ENCODE data around the gene HLF. TPM values are rescaled to one million over a fixed set of nuclear protein-coding genes. Genes with fewer than 3 reads are reported as not detected.

The HLF gene
- total and polyA plus RNA-seq, 2 experiments from 2014 or later = 0.28 TPM; not detected in 1

DNA sequence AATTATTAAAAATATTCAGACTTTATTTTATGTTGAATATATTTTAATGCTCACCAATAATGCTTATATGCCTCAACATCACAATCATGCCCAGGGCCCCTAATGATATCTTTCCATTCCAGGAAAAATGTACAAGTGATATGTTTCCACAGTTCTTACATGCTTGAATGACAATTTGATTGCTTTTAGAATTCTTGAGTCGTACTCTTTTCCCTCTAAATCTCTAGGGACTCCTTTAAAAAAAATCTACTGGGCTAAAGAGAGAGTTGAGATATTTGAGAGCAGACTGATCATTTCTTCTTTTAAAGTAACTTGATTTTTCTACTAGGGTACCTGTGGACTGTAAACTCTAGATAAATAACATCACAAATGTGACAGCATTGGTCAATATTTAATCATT lies 18.2 kb upstream of the HLF start:
- no peaks in the 10 kb centered on the region for H3K9me3 Mint-ChIP-seq
- Histone ChIP-seq H3K4me2 (no peak overlapping the region), H3F3A (replicated peaks; ENCODE audit: low read depth) (no peaks in the 10 kb centered on the region), H3K27me3 (ENCODE audit: insufficient read depth) (no peaks in the 10 kb centered on the region), H3K4me3 (no peak overlapping the region), H3K79me2 (replicated peaks; ENCODE audit: insufficient read depth) (no peaks in the 10 kb centered on the region), H2AFZ (no peak overlapping the region), H3K27ac (ENCODE audit: low read depth) (no peak overlapping the region), H3K36me3 (ENCODE audit: insufficient read depth) (no peaks in the 10 kb centered on the region), H4K20me1 (replicated peaks; ENCODE audit: insufficient read depth) (no peaks in the 10 kb centered on the region), H3K9me2 (ENCODE audit: insufficient read depth) (peaks cover 5% of the 10 kb centered on the region; the same call in 1 of the 2 replicates), H3K4me1 (ENCODE audit: insufficient read depth) (peaks cover 8% of the 10 kb centered on the region)
- DNase-seq (ENCODE audit: low spot score) (no peak), ATAC-seq (no peak)
- H3K27ac Mint-ChIP-seq = no peak overlapping the region
- TF ChIP-seq JUNB (IDR thresholded peaks at IDR 0.05; ENCODE audit: unreplicated experiment) = no peak
- TF ChIP-seq EZH2phosphoT487 (IDR thresholded peaks at IDR 0.05; ENCODE audit: unreplicated experiment) = no peak
- TF ChIP-seq EZH2 (IDR thresholded peaks at IDR 0.05; ENCODE audit: low read depth, unreplicated experiment) = no peak
- TF ChIP-seq, protein P1, sequence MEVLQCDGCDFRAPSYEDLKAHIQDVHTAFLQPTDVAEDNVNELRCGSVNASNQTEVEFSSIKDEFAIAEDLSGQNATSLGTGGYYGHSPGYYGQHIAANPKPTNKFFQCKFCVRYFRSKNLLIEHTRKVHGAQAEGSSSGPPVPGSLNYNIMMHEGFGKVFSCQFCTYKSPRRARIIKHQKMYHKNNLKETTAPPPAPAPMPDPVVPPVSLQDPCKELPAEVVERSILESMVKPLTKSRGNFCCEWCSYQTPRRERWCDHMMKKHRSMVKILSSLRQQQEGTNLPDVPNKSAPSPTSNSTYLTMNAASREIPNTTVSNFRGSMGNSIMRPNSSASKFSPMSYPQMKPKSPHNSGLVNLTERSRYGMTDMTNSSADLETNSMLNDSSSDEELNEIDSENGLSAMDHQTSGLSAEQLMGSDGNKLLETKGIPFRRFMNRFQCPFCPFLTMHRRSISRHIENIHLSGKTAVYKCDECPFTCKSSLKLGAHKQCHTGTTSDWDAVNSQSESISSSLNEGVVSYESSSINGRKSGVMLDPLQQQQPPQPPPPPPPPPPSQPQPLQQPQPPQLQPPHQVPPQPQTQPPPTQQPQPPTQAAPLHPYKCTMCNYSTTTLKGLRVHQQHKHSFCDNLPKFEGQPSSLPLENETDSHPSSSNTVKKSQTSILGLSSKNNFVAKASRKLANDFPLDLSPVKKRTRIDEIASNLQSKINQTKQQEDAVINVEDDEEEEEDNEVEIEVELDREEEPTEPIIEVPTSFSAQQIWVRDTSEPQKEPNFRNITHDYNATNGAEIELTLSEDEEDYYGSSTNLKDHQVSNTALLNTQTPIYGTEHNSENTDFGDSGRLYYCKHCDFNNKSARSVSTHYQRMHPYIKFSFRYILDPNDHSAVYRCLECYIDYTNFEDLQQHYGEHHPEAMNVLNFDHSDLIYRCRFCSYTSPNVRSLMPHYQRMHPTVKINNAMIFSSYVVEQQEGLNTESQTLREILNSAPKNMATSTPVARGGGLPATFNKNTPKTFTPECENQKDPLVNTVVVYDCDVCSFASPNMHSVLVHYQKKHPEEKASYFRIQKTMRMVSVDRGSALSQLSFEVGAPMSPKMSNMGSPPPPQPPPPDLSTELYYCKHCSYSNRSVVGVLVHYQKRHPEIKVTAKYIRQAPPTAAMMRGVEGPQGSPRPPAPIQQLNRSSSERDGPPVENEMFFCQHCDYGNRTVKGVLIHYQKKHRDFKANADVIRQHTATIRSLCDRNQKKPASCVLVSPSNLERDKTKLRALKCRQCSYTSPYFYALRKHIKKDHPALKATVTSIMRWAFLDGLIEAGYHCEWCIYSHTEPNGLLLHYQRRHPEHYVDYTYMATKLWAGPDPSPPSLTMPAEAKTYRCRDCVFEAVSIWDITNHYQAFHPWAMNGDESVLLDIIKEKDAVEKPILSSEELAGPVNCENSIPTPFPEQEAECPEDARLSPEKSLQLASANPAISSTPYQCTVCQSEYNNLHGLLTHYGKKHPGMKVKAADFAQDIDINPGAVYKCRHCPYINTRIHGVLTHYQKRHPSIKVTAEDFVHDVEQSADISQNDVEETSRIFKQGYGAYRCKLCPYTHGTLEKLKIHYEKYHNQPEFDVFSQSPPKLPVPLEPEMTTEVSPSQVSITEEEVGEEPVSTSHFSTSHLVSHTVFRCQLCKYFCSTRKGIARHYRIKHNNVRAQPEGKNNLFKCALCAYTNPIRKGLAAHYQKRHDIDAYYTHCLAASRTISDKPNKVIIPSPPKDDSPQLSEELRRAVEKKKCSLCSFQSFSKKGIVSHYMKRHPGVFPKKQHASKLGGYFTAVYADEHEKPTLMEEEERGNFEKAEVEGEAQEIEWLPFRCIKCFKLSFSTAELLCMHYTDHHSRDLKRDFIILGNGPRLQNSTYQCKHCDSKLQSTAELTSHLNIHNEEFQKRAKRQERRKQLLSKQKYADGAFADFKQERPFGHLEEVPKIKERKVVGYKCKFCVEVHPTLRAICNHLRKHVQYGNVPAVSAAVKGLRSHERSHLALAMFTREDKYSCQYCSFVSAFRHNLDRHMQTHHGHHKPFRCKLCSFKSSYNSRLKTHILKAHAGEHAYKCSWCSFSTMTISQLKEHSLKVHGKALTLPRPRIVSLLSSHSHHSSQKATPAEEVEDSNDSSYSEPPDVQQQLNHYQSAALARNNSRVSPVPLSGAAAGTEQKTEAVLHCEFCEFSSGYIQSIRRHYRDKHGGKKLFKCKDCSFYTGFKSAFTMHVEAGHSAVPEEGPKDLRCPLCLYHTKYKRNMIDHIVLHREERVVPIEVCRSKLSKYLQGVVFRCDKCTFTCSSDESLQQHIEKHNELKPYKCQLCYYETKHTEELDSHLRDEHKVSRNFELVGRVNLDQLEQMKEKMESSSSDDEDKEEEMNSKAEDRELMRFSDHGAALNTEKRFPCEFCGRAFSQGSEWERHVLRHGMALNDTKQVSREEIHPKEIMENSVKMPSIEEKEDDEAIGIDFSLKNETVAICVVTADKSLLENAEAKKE (CRISPR knock-in tag; IDR thresholded peaks at IDR 0.05) = no peak
- TF ChIP-seq STAT1 (IDR thresholded peaks at IDR 0.05; ENCODE audit: unreplicated experiment) = no peak
- no peak for TF ChIP-seq ZNF331 (CRISPR knock-in tag; IDR thresholded peaks at IDR 0.05; ENCODE audit: low read depth)
- TF ChIP-seq, protein P2, sequence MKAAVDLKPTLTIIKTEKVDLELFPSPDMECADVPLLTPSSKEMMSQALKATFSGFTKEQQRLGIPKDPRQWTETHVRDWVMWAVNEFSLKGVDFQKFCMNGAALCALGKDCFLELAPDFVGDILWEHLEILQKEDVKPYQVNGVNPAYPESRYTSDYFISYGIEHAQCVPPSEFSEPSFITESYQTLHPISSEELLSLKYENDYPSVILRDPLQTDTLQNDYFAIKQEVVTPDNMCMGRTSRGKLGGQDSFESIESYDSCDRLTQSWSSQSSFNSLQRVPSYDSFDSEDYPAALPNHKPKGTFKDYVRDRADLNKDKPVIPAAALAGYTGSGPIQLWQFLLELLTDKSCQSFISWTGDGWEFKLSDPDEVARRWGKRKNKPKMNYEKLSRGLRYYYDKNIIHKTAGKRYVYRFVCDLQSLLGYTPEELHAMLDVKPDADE (IDR thresholded peaks at IDR 0.05) = no peak
- TF ChIP-seq NANOG (IDR thresholded peaks at IDR 0.05; ENCODE audit: borderline replicate concordance) = no peak
- TF ChIP-seq, protein P3, sequence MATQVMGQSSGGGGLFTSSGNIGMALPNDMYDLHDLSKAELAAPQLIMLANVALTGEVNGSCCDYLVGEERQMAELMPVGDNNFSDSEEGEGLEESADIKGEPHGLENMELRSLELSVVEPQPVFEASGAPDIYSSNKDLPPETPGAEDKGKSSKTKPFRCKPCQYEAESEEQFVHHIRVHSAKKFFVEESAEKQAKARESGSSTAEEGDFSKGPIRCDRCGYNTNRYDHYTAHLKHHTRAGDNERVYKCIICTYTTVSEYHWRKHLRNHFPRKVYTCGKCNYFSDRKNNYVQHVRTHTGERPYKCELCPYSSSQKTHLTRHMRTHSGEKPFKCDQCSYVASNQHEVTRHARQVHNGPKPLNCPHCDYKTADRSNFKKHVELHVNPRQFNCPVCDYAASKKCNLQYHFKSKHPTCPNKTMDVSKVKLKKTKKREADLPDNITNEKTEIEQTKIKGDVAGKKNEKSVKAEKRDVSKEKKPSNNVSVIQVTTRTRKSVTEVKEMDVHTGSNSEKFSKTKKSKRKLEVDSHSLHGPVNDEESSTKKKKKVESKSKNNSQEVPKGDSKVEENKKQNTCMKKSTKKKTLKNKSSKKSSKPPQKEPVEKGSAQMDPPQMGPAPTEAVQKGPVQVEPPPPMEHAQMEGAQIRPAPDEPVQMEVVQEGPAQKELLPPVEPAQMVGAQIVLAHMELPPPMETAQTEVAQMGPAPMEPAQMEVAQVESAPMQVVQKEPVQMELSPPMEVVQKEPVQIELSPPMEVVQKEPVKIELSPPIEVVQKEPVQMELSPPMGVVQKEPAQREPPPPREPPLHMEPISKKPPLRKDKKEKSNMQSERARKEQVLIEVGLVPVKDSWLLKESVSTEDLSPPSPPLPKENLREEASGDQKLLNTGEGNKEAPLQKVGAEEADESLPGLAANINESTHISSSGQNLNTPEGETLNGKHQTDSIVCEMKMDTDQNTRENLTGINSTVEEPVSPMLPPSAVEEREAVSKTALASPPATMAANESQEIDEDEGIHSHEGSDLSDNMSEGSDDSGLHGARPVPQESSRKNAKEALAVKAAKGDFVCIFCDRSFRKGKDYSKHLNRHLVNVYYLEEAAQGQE (IDR thresholded peaks at IDR 0.05; ENCODE audit: unreplicated experiment) = no peak
- no peak for TF ChIP-seq CREB1 (CRISPR knock-in tag; IDR thresholded peaks at IDR 0.05; ENCODE audit: low read depth)
- H3K4me1 Mint-ChIP-seq = peaks cover 9% of the 10 kb centered on the region; the same call in 2 of the 3 replicates
- H3K27me3 Mint-ChIP-seq (ENCODE audit: insufficient read depth, low read depth, poor library complexity) = no peaks in the 10 kb centered on the region
- H3K4me3 Mint-ChIP-seq = no peak overlapping the region
- H3K36me3 Mint-ChIP-seq (ENCODE audit: low read depth) = no peaks in the 10 kb centered on the region

Data from GM23338 (cell line).